Suppressor macrophage treated with lipopolysaccharide for 4 hours (primary cell): ENCODE results near the gene SYCE3.
"Not testable (repeated sequence)": the region's sequence is repeated elsewhere in the genome, so short reads cannot be mapped to it uniquely, and the experiment has no call there.

Experiments used
- DNase-seq: peaks from one replicate; pipeline ENCODE4 v3.0.0-alpha.2; 2020

Gene SYCE3

GRCh38 chr22:50529897-50530579 lies 32.7 kb downstream of the SYCE3 start, which contains the start of gene TYMP:
Gene TYMP (minus strand): TSS chr22:50530012. CDS start chr22:50529709, 303 bp downstream.
- DNase-seq: peak; percentile 95

GRCh38 chr22:50529416-50529896 lies 33.3 kb downstream of the SYCE3 start:
- DNase-seq: peak; percentile 73

GRCh38 chr22:50528682-50529415 lies 33.9 kb downstream of the SYCE3 start:
- peak; percentile 31 for DNase-seq

GRCh38 chr22:50527921-50528681 lies 34.6 kb downstream of the SYCE3 start:
- peak; percentile 34 for DNase-seq

- DNase-seq: peak; percentile 72
Measured at GRCh38 chr22:50526834-50527801, 35.6 kb downstream of the SYCE3 start.

- DNase-seq: peak; percentile 86
Measured at GRCh38 chr22:50526108-50526833, 36.4 kb downstream of the SYCE3 start.

- DNase-seq: no peak
Measured at GRCh38 chr22:50525858-50526107, 36.9 kb downstream of the SYCE3 start.

- DNase-seq: peak; percentile 98
Measured at GRCh38 chr22:50525104-50525857, 37.4 kb downstream of the SYCE3 start, which contains the start of gene SCO2. Gene SCO2 (minus strand): TSS chr22:50525598. CDS start chr22:50524411, 1,187 bp downstream.

- DNase-seq: no peak
Measured at GRCh38 chr22:50524676-50525103, 38.0 kb downstream of the SYCE3 start.

- DNase-seq: peak; percentile 22
Measured at GRCh38 chr22:50523806-50524675, 38.7 kb downstream of the SYCE3 start.

- no peak for DNase-seq
Measured at GRCh38 chr22:50523458-50523805, 39.3 kb downstream of the SYCE3 start.

- DNase-seq: peak; percentile 19
Measured at GRCh38 chr22:50522806-50523438, 39.8 kb downstream of the SYCE3 start.

GRCh38 chr22:50522208-50522805 lies 40.4 kb downstream of the SYCE3 start:
- no peak for DNase-seq

- DNase-seq: no peak
Measured at GRCh38 chr22:50521710-50522109, 41.0 kb downstream of the SYCE3 start.

GRCh38 chr22:50520826-50521453 lies 41.8 kb downstream of the SYCE3 start:
- DNase-seq: no peak

GRCh38 chr22:50520184-50520583 lies 42.5 kb downstream of the SYCE3 start:
- not testable (repeated sequence) for DNase-seq

GRCh38 chr22:50519151-50519550 lies 43.6 kb downstream of the SYCE3 start:
- DNase-seq: no peak

GRCh38 chr22:50518606-50519005 lies 44.1 kb downstream of the SYCE3 start:
- no peak for DNase-seq
